CD4-positive, alpha-beta T cell (primary cell): ENCODE results near the gene HMGN2. TPM values are rescaled to one million over a fixed set of nuclear protein-coding genes. Genes with fewer than 3 reads are reported as not detected.
A peak's percentile ranks its signal among the peaks of the same experiment; 100 is the strongest.

Experiments used
- ATAC-seq: fragments of 200-7000 bp; cut with Tn5 transposase; one replicate; pipeline ENCODE4 v1.10.0; 2022; ENCODE audit warnings: mild to moderate bottlenecking; ENCODE audit not compliant: poor library complexity
- CTCF ChIA-PET: fragments of 350-600 bp; sonication (Branson Sonifier 250); formaldehyde crosslinking; loops from one replicate; lab custom pipeline; 2021; ENCODE audit warnings: antibody characterized with exemption, inconsistent platforms; lab: Charles Lee
- POLR2A ChIA-PET: fragments of 350-600 bp; sonication (Branson Sonifier 250); formaldehyde crosslinking; loops from one replicate; lab custom pipeline; 2021; ENCODE audit warnings: antibody characterized with exemption, inconsistent platforms; lab: Charles Lee
- DNase-seq, 14 experiments: peaks; one replicate each; pipeline ENCODE4 v3.0.0-alpha.2; 2013 to 2020; ENCODE audit warnings: mixed read lengths in 2 of 14
- H3K27ac ChIP-seq, 2 donors: one replicate each; pipeline versions ENCODE4 v1.5.1 to v1.7.0; 2013; ENCODE audit warnings: low read length in 2 of 2, low read depth in 1 of 2, mild to moderate bottlenecking in 1 of 2
- H3K27me3 ChIP-seq, 2 experiments: 1 replicate in 1 of 2; 2 replicates in 1 of 2; pipeline versions ENCODE4 v1.6.1 to v1.7.0; 2013; ENCODE audit warnings: low read length in 2 of 2, control low read depth in 1 of 2, mild to moderate bottlenecking in 1 of 2, moderate library complexity in 1 of 2; ENCODE audit not compliant: insufficient read depth in 2 of 2, control insufficient read depth in 1 of 2
- H3K36me3 ChIP-seq: one replicate; pipeline ENCODE4 v1.6.1; 2013; ENCODE audit warnings: low read length, control low read depth; ENCODE audit not compliant: insufficient read depth
- H3K4me1 ChIP-seq: one replicate; pipeline ENCODE4 v1.6.1; 2013; ENCODE audit warnings: low read length, control low read depth; ENCODE audit not compliant: insufficient read depth
- H3K4me3 ChIP-seq: one replicate; pipeline ENCODE4 v1.5.1; 2013; ENCODE audit warnings: mild to moderate bottlenecking, low read length, moderate library complexity
- H3K9me3 ChIP-seq, 2 experiments: 1 replicate in 1 of 2; 2 replicates in 1 of 2; pipeline versions ENCODE4 v1.6.1 to v1.7.0; 2013; ENCODE audit warnings: low read length in 2 of 2, mild to moderate bottlenecking in 2 of 2, control low read depth in 1 of 2, moderate library complexity in 1 of 2; ENCODE audit not compliant: control insufficient read depth in 1 of 2, insufficient read depth in 1 of 2
- H3K27ac Mint-ChIP-seq: one replicate; pipeline ENCODE4 v1.8.0; 2020; ENCODE audit warnings: mixed read lengths
- H3K27me3 Mint-ChIP-seq: one replicate; pipeline ENCODE4 v1.8.0; 2021; ENCODE audit warnings: mixed read lengths
- H3K36me3 Mint-ChIP-seq: one replicate; pipeline ENCODE4 v1.8.0; 2021; ENCODE audit warnings: low read depth, mixed read lengths
- H3K4me1 Mint-ChIP-seq: one replicate; pipeline ENCODE4 v1.8.0; 2021; ENCODE audit warnings: low read depth, mixed read lengths
- H3K4me3 Mint-ChIP-seq: one replicate; pipeline ENCODE4 v1.8.0; 2020; ENCODE audit warnings: mild to moderate bottlenecking, mixed read lengths
- H3K9me3 Mint-ChIP-seq: one replicate; pipeline ENCODE4 v1.8.0; 2020; ENCODE audit warnings: mixed read lengths
- intact Hi-C, 2 experiments: fragments of 100-400 bp; cut with DNase I in 1 of 2; cut with micrococcal nuclease in 1 of 2; formaldehyde crosslinking; loops; one replicate each; pipeline versions ENCODE4 v1.15.1 to v1.9.0; 2023 to 2025; cut with DNase I, micrococcal nuclease
- total RNA-seq, 174 experiments: library from RNA in 2 of 174; stranded (reverse) in 2 of 174; gene quantifications; one replicate each; pipeline ENCODE4 v1.2.3 and lab custom pipeline; 2021 to 2026
- TF ChIP-seq, protein P1 (sequence below): fragments of 200-600 bp; IDR thresholded peaks from one replicate; pipeline ENCODE4 v1.8.0; 2022; ENCODE audit warnings: antibody characterized with exemption, mild to moderate bottlenecking

HMGN2 gene
- total RNA-seq, 2 experiments from 2014 or later = 323 to 330 TPM

DNA sequence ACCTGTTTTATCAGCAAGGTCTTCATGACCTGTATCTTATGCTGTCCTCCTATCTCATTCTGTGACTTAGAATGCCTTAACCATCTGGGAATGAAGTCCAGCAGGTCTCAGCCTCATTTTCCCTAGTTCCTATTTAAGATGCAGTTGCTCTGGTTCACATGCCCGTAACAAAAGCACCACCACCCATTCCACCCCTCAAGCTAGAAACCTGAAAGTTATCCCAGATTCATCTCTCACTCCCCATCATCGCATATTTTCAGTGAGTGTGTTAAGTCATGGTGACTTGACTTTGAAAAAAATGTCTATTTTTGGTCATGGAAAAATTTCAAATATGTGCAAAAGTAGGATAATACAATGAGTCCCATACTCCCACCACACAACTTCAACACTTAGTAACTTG is 11.7 kb downstream of the HMGN2 start:
- no peak overlapping the region for H3K4me3 Mint-ChIP-seq
- H3K27me3 ChIP-seq = no peaks in the 10 kb centered on the region
- TF ChIP-seq, protein P1, sequence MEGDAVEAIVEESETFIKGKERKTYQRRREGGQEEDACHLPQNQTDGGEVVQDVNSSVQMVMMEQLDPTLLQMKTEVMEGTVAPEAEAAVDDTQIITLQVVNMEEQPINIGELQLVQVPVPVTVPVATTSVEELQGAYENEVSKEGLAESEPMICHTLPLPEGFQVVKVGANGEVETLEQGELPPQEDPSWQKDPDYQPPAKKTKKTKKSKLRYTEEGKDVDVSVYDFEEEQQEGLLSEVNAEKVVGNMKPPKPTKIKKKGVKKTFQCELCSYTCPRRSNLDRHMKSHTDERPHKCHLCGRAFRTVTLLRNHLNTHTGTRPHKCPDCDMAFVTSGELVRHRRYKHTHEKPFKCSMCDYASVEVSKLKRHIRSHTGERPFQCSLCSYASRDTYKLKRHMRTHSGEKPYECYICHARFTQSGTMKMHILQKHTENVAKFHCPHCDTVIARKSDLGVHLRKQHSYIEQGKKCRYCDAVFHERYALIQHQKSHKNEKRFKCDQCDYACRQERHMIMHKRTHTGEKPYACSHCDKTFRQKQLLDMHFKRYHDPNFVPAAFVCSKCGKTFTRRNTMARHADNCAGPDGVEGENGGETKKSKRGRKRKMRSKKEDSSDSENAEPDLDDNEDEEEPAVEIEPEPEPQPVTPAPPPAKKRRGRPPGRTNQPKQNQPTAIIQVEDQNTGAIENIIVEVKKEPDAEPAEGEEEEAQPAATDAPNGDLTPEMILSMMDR = no peak
- H3K4me3 ChIP-seq = no peak overlapping the region
- no peaks in the 10 kb centered on the region for H3K4me1 ChIP-seq
- no peak for DNase-seq
- intact Hi-C loops = no loop called here
- no peaks in the 10 kb centered on the region for H3K27me3 Mint-ChIP-seq
- no peaks in the 10 kb centered on the region for H3K9me3 ChIP-seq
- ChIA-PET CTCF (no interaction called here), POLR2A (no interaction called here)
- peaks cover 2% of the 10 kb centered on the region for H3K36me3 ChIP-seq
- H3K4me1 Mint-ChIP-seq = peaks cover 5% of the 10 kb centered on the region
- peak overlapping the region; percentile 40 for H3K27ac Mint-ChIP-seq
- peaks cover 23% of the 10 kb centered on the region for H3K36me3 Mint-ChIP-seq
- H3K9me3 Mint-ChIP-seq = no peaks in the 10 kb centered on the region
- ATAC-seq = no peak
- H3K27ac ChIP-seq = no peak overlapping the region

DNA sequence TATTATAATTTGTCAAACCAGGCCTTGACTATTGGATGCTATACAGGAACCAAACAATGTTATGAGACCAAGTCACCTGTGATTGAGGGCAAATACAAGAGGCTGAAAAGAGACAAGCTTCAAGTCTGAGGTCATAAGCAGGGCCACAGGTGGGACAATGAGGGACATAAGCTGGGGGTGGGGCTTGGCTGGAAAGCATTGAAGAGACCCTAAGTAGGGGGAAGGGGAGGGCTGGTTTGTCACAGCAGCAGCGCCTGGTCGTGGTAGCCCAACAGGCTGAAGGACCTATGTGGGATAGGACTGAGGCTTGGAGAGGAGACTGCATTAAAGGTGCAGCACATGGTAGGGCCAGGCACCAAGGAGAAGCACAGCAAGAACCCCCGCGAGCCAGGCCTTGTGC is 17.9 kb downstream of the HMGN2 start:
- ATAC-seq (no peak), DNase-seq (no peak)
- CTCF ChIA-PET = no interaction called here
- Mint-ChIP-seq H3K27me3 (no peaks in the 10 kb centered on the region), H3K9me3 (no peaks in the 10 kb centered on the region), H3K4me3 (no peak overlapping the region), H3K27ac (no peak overlapping the region), H3K4me1 (no peaks in the 10 kb centered on the region), H3K36me3 (no peaks in the 10 kb centered on the region)
- POLR2A ChIA-PET = interaction anchor here (1.8 kb wide), 1 partner anchor 11 kb away, joined by 9 read pairs; no protein-coding TSS in a partner anchor
- TF ChIP-seq, protein P1 = no peak
- intact Hi-C loops = no loop called here
- no peaks in the 10 kb centered on the region for H3K9me3 ChIP-seq
- H3K4me3 ChIP-seq = no peak overlapping the region
- no peaks in the 10 kb centered on the region for H3K36me3 ChIP-seq
- H3K27me3 ChIP-seq = no peaks in the 10 kb centered on the region
- no peak overlapping the region for H3K27ac ChIP-seq
- no peaks in the 10 kb centered on the region for H3K4me1 ChIP-seq

DNA sequence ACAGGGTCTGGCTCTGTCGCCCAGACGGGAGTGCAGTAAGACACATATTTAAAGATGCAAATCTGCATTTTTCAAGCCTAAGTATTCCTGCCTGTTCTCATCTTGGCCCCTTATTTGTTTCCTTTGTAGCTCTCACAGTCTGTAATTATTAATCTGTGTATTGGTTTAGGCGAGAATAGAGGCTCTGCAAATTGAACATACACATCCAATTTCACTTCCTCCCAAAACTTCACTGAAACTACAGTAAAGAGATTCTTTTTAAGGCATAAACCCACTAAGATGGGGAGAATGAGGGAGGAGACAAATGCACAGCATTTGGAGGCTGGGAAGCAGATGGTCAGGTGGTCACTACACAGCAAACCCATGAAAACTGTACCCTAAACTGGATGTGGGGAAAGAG is 21.0 kb downstream of the HMGN2 start:
- Mint-ChIP-seq H3K36me3 (no peaks in the 10 kb centered on the region), H3K4me3 (no peak overlapping the region), H3K9me3 (no peaks in the 10 kb centered on the region), H3K27ac (no peak overlapping the region), H3K27me3 (no peaks in the 10 kb centered on the region), H3K4me1 (no peaks in the 10 kb centered on the region)
- no peaks in the 10 kb centered on the region for H3K4me1 ChIP-seq
- H3K4me3 ChIP-seq = no peak overlapping the region
- no peak overlapping the region for H3K27ac ChIP-seq
- ATAC-seq = no peak
- no peaks in the 10 kb centered on the region for H3K9me3 ChIP-seq
- no peak for DNase-seq
- intact Hi-C loops = no loop called here
- CTCF ChIA-PET = no interaction called here
- TF ChIP-seq, protein P1 = no peak
- POLR2A ChIA-PET = no interaction called here
- H3K27me3 ChIP-seq = no peaks in the 10 kb centered on the region
- no peaks in the 10 kb centered on the region for H3K36me3 ChIP-seq
